ENCODE measurements around the gene CEMIP. TPM values are rescaled to one million over a fixed set of nuclear protein-coding genes. Genes with fewer than 3 reads are reported as not detected.

The CEMIP gene
- total and polyA plus RNA-seq, 2 of the 13 experiments (the other 11 are each of a cell fraction or from before 2014, with no cell fraction given) = 4.3 to 28.5 TPM

DNA sequence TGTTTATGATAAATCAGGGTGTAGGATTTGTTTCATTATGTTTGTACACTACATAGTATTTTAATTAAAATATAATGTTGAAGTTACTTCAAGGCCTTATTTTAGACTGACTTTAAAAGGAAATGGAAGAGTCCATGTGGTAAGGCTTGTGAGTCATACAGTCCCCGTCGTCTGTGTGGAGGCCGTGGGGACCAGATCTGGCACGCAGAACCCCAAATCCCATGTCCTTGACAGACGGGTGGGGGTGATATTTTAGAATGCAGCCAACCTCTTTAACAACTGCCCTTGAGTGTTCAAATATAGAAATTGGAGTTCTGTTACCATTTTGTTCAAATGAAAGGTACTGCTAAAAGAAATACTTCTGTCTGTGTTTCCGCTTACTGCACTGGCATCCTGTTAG, 48.2 kb upstream of the CEMIP start (continued):
- no peak for TF ChIP-seq ONECUT2 (CRISPR knock-in tag; IDR thresholded peaks at IDR 0.05)
- TF ChIP-seq, protein P1, sequence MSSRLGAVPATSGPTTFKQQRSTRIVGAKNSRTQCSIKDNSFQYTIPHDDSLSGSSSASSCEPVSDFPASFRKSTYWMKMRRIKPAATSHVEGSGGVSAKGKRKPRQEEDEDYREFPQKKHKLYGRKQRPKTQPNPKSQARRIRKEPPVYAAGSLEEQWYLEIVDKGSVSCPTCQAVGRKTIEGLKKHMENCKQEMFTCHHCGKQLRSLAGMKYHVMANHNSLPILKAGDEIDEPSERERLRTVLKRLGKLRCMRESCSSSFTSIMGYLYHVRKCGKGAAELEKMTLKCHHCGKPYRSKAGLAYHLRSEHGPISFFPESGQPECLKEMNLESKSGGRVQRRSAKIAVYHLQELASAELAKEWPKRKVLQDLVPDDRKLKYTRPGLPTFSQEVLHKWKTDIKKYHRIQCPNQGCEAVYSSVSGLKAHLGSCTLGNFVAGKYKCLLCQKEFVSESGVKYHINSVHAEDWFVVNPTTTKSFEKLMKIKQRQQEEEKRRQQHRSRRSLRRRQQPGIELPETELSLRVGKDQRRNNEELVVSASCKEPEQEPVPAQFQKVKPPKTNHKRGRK (CRISPR knock-in tag; IDR thresholded peaks at IDR 0.05) = no peak
- no peak for TF ChIP-seq NR2F2 (IDR thresholded peaks at IDR 0.05; ENCODE audit: borderline replicate concordance, low read depth)
- TF ChIP-seq ISX (CRISPR knock-in tag; conservative IDR thresholded peaks at IDR 0.05) = no peak
- no peak for TF ChIP-seq PPARG (CRISPR knock-in tag; conservative IDR thresholded peaks at IDR 0.05)
- TF ChIP-seq STAT5B (CRISPR knock-in tag; IDR thresholded peaks at IDR 0.05) = no peak
- TF ChIP-seq MLLT10 (CRISPR knock-in tag; IDR thresholded peaks at IDR 0.05) = no peak
- TF ChIP-seq ZNF839 (CRISPR knock-in tag; IDR thresholded peaks at IDR 0.05; ENCODE audit: borderline replicate concordance) = no peak
- no peak for TF ChIP-seq TOE1 (CRISPR knock-in tag; IDR thresholded peaks at IDR 0.05)
- no peak for TF ChIP-seq PAF1 (CRISPR knock-in tag; IDR thresholded peaks at IDR 0.05)
- TF ChIP-seq, protein P2, sequence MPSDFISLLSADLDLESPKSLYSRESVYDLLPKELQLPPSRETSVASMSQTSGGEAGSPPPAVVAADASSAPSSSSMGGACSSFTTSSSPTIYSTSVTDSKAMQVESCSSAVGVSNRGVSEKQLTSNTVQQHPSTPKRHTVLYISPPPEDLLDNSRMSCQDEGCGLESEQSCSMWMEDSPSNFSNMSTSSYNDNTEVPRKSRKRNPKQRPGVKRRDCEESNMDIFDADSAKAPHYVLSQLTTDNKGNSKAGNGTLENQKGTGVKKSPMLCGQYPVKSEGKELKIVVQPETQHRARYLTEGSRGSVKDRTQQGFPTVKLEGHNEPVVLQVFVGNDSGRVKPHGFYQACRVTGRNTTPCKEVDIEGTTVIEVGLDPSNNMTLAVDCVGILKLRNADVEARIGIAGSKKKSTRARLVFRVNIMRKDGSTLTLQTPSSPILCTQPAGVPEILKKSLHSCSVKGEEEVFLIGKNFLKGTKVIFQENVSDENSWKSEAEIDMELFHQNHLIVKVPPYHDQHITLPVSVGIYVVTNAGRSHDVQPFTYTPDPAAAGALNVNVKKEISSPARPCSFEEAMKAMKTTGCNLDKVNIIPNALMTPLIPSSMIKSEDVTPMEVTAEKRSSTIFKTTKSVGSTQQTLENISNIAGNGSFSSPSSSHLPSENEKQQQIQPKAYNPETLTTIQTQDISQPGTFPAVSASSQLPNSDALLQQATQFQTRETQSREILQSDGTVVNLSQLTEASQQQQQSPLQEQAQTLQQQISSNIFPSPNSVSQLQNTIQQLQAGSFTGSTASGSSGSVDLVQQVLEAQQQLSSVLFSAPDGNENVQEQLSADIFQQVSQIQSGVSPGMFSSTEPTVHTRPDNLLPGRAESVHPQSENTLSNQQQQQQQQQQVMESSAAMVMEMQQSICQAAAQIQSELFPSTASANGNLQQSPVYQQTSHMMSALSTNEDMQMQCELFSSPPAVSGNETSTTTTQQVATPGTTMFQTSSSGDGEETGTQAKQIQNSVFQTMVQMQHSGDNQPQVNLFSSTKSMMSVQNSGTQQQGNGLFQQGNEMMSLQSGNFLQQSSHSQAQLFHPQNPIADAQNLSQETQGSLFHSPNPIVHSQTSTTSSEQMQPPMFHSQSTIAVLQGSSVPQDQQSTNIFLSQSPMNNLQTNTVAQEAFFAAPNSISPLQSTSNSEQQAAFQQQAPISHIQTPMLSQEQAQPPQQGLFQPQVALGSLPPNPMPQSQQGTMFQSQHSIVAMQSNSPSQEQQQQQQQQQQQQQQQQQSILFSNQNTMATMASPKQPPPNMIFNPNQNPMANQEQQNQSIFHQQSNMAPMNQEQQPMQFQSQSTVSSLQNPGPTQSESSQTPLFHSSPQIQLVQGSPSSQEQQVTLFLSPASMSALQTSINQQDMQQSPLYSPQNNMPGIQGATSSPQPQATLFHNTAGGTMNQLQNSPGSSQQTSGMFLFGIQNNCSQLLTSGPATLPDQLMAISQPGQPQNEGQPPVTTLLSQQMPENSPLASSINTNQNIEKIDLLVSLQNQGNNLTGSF (CRISPR knock-in tag; IDR thresholded peaks at IDR 0.05) = no peak
- no peak for TF ChIP-seq ZMYM4 (CRISPR knock-in tag; IDR thresholded peaks at IDR 0.05)
- TF ChIP-seq, protein P3, sequence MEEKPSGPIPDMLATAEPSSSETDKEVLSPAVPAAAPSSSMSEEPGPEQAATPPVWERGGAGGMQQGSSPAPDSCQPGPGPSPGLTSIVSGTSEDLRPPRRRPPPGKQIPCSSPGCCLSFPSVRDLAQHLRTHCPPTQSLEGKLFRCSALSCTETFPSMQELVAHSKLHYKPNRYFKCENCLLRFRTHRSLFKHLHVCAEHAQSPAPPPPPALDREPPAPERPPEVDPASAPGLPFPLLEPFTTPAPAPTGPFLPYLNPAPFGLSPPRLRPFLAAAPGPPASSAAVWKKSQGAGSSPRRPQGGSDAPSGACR (CRISPR knock-in tag; IDR thresholded peaks at IDR 0.05) = no peak
